ENCODE measurements around the gene SPPL2B.

GRCh38 chr19:2309734-2310362 is 18.6 kb upstream of the SPPL2B start:
- no peak for TF ChIP-seq POLR2A (IDR thresholded peaks at IDR 0.05)
- TF ChIP-seq, protein P1, sequence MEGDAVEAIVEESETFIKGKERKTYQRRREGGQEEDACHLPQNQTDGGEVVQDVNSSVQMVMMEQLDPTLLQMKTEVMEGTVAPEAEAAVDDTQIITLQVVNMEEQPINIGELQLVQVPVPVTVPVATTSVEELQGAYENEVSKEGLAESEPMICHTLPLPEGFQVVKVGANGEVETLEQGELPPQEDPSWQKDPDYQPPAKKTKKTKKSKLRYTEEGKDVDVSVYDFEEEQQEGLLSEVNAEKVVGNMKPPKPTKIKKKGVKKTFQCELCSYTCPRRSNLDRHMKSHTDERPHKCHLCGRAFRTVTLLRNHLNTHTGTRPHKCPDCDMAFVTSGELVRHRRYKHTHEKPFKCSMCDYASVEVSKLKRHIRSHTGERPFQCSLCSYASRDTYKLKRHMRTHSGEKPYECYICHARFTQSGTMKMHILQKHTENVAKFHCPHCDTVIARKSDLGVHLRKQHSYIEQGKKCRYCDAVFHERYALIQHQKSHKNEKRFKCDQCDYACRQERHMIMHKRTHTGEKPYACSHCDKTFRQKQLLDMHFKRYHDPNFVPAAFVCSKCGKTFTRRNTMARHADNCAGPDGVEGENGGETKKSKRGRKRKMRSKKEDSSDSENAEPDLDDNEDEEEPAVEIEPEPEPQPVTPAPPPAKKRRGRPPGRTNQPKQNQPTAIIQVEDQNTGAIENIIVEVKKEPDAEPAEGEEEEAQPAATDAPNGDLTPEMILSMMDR (IDR thresholded peaks at IDR 0.05), result no peak
- no peak for TF ChIP-seq POLR2AphosphoS5 (IDR thresholded peaks at IDR 0.05)
